ENCODE measurements around the gene DDX31.

Gene DDX31

GRCh38 chr9:132551556-132551955, 118.2 kb downstream of the DDX31 start:
- TF ChIP-seq, protein P1, sequence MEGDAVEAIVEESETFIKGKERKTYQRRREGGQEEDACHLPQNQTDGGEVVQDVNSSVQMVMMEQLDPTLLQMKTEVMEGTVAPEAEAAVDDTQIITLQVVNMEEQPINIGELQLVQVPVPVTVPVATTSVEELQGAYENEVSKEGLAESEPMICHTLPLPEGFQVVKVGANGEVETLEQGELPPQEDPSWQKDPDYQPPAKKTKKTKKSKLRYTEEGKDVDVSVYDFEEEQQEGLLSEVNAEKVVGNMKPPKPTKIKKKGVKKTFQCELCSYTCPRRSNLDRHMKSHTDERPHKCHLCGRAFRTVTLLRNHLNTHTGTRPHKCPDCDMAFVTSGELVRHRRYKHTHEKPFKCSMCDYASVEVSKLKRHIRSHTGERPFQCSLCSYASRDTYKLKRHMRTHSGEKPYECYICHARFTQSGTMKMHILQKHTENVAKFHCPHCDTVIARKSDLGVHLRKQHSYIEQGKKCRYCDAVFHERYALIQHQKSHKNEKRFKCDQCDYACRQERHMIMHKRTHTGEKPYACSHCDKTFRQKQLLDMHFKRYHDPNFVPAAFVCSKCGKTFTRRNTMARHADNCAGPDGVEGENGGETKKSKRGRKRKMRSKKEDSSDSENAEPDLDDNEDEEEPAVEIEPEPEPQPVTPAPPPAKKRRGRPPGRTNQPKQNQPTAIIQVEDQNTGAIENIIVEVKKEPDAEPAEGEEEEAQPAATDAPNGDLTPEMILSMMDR (IDR thresholded peaks at IDR 0.05; ENCODE audit: insufficient read depth, missing control alignments): no peak
- FAIRE-seq (no peak), DNase-seq (ENCODE audit: insufficient read length, low spot score) (no peak)

GRCh38 chr9:132548751-132549640, 120.8 kb downstream of the DDX31 start:
- TF ChIP-seq, protein P1 (IDR thresholded peaks at IDR 0.05; ENCODE audit: insufficient read depth, missing control alignments): no peak
- no peak for FAIRE-seq
- no peak for DNase-seq (ENCODE audit: insufficient read length, low spot score)

- DNase-seq (ENCODE audit: insufficient read length, low spot score) (no peak), FAIRE-seq (no peak)
- TF ChIP-seq, protein P1 (IDR thresholded peaks at IDR 0.05; ENCODE audit: insufficient read depth, missing control alignments): no peak
Measured at GRCh38 chr9:132547976-132548730, 121.6 kb downstream of the DDX31 start.

- DNase-seq (ENCODE audit: insufficient read length, low spot score) (no peak), FAIRE-seq (no peak)
- TF ChIP-seq, protein P1 (IDR thresholded peaks at IDR 0.05; ENCODE audit: insufficient read depth, missing control alignments): no peak
Measured at GRCh38 chr9:132547436-132547835, 122.3 kb downstream of the DDX31 start.

GRCh38 chr9:132547052-132547431, 122.7 kb downstream of the DDX31 start:
- no peak for DNase-seq (ENCODE audit: insufficient read length, low spot score)
- TF ChIP-seq, protein P1 (IDR thresholded peaks at IDR 0.05; ENCODE audit: insufficient read depth, missing control alignments): no peak

DNA sequence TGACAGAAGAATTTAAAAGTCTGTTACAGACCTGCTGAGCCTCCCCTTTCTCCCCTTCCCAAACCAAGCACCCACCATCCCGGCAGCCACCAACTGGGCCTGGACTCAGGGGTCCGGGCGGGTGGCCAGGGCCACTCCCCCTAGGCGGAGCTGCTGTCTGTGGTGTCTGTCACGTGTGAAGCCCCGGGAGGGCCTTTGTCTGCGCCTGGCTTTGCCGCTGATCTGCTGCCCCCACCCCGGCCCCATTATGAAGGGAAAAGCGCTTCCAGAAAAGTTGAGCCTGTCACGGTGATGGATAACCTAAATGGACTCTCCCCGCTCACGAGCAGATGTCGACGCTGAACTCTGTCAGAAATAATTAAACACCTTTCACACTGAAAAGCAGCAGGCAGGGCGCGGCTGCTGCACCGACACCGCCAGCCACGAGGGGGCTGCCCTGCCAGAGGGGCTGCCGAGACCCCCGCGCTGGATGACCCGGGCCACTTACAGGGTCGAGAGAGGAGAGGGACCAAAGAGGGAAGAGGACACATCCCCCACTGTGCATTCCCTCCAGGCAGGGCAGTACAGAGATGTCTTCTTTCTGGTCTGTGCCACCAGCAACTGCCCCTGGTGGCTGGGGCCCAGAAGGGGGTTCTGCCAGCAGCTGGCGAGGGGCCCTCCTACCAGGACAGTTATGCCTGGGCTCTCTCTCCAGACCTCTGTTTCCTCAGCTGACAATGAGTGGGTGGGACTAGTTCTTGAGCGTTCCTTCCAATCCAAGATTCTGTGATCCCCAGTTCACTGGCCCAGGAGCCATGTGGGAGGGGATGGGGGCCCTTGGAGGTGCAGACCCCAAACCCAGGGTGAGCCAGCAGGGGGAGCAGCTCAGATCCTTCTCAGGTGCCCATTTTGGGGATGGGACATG, 123.4 kb downstream of the DDX31 start:
- FAIRE-seq (no peak), DNase-seq (ENCODE audit: insufficient read length, low spot score) (peak; percentile 83)

More at GRCh38 chr9:132547052-132547431, 122.7 kb downstream of the DDX31 start:
- no peak for FAIRE-seq

More for the DNA sequence above, 123.4 kb downstream of the DDX31 start:
- TF ChIP-seq, protein P1 (IDR thresholded peaks at IDR 0.05; ENCODE audit: insufficient read depth, missing control alignments): peak; percentile 36

Measured in D721Med (cell line).